HG02870 (cell line): Measurements from ENCODE around the gene CYB5R2.

Experiments
- ATAC-seq: cut with Tn5 transposase; IDR thresholded peaks from one replicate; pipeline ENCODE4 v1.9.1; 2021; ENCODE audit warnings: mild to moderate bottlenecking, moderate library complexity; ENCODE audit not compliant: unreplicated experiment

The CYB5R2 gene

GRCh38 chr11:7638710-7639642, 34.3 kb downstream of the CYB5R2 start:
- no peak for ATAC-seq

GRCh38 chr11:7637447-7638157, 35.7 kb downstream of the CYB5R2 start:
- ATAC-seq, result no peak

GRCh38 chr11:7636350-7636749, 37.0 kb downstream of the CYB5R2 start:
- no peak for ATAC-seq

- no peak for ATAC-seq
These were observed 37.6 kb downstream of the CYB5R2 start for GRCh38 chr11:7635708-7636107.

GRCh38 chr11:7635137-7635536, 38.2 kb downstream of the CYB5R2 start:
- no peak for ATAC-seq

GRCh38 chr11:7632211-7632610, 41.1 kb downstream of the CYB5R2 start:
- no peak for ATAC-seq

DNA sequence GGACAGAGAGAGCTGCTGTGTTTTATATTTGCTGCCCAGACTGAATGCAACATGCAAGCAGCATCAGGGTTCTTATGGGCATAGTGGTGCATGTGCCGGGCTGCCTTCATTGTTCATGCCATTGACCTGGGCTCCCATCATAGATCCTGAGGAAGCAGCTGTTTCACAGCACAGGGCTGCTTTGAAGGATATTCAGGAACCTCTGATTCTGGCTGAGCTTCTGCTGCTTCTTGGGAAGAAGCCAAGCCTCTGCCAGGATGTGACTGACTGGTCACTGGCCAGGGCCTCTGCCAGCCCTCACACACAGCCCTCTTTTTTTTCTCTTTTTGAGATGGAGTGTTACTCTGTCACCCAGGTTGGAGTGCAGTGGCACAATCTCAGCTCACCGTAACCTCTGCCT, 43.3 kb downstream of the CYB5R2 start:
- ATAC-seq, result no peak

DNA sequence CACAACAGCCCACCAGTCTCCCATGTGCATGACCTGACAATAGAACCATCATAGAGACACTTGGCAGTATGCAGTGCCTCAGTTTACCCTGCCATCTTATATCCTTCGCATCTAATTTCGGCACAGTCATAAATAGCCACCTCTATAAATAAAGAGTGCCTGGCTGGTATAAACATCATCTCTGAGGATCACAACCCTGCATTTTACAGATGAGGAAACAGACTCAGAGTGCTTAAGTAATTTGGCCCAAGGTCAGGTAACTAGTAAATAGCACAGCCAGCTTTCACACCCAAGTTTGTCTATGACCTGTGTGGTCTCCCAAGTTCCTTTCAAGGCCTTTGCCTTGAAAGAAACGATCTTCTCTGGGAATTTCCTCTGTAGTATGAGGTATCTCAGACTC, 44.6 kb downstream of the CYB5R2 start:
- no peak for ATAC-seq

- no peak for ATAC-seq
These were observed 50.6 kb downstream of the CYB5R2 start for GRCh38 chr11:7622721-7623120.

DNA sequence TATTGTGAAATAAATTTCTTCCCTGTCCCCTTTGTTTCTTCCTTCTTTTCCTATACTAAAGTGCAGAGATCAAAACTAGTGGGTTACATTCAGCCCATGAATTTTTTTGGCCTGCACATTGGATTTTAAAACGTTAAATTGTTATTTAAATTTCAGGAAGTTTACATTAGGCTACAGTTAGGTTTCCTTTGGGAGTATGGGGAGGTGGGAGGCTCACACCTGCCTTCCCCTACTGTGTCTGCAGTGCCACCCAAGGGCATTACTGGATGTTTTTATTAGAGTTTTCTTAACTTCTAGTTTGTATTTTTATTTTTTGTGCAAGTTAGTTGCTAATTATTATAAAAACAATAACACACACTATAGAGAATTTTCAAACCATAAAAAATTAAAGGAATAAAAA, 51.7 kb downstream of the CYB5R2 start:
- ATAC-seq, result no peak

DNA sequence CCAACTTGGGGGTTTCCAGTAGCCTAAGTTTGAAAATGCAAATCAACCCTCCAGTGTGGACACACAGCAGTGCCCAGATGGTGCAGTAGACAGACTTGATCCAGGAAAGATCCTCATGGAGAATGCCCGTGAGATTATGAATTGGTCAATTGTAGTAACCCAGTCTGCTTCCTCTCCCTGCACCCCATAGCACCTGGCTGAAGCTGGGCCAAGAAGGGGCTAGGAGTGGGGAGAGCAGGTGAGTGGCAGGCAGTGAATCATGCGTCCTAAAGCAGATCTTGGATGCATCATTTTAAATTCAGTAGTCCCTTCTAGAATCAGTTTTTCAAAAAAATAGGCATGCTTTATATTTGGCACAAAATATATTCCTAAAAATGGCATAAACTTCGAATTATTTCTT, 52.2 kb downstream of the CYB5R2 start:
- ATAC-seq, result no peak

- ATAC-seq, result no peak
These were observed 54.0 kb downstream of the CYB5R2 start for GRCh38 chr11:7619322-7619721.

- no peak for ATAC-seq
These were observed 56.3 kb downstream of the CYB5R2 start for GRCh38 chr11:7617032-7617431.
